GM18505 (cell line): ENCODE measurements around the gene SERPINB4.
"Not testable (repeated sequence)": the region's sequence is repeated elsewhere in the genome, so short reads cannot be mapped to it uniquely, and the experiment has no call there.

Experiments used
- ATAC-seq: cut with Tn5 transposase; IDR thresholded peaks from one replicate; pipeline ENCODE4 v1.9.1; 2021; ENCODE audit not compliant: unreplicated experiment
- POLR2A ChIP-seq: IDR thresholded peaks from 4 replicates; pipeline ENCODE4 v1.6.1; 2011; ENCODE audit warnings: borderline replicate concordance; ENCODE audit not compliant: insufficient read depth, insufficient read length; ENCODE audit errors: extremely low read depth

Gene SERPINB4

DNA sequence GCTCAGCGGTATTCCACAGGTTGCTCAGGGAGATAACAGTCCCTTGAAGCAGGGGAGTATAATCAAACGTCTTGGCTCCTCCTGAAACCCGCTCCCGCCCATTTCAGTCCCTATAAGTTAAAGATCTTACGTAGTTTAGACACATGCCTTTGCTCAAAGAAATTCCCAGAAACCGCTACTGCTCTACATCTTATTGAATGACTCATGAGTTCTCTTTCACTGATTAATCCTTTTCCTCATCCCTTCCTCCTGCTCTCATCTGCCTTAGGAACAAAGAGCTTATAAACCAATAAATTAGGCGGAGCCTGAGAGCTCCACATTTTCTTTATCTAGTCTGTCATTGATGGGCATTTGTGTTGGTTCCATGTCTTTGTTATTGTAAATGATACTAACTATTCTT is 4.2 kb upstream of the SERPINB4 start:
- no peak for TF ChIP-seq POLR2A
- no peak for ATAC-seq

DNA sequence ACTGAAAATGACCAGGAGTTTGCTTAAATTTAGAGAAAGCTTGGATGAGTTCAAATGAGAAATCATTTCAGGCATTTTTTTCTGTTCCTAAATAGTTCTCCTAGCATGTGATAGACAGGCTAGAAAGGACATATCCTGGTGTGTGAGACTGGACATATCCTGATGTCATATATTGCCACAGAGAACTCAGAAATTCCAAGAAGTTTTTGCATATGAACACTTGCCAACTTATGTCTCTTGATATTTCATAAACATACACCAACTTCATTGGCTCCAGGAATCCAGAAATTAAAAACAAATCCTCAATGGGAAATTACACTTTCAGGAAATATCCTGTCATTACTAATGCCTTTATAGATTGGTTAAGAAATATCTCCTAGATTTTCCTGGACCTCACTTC is 2.9 kb upstream of the SERPINB4 start:
- TF ChIP-seq POLR2A = no peak
- ATAC-seq = no peak

DNA sequence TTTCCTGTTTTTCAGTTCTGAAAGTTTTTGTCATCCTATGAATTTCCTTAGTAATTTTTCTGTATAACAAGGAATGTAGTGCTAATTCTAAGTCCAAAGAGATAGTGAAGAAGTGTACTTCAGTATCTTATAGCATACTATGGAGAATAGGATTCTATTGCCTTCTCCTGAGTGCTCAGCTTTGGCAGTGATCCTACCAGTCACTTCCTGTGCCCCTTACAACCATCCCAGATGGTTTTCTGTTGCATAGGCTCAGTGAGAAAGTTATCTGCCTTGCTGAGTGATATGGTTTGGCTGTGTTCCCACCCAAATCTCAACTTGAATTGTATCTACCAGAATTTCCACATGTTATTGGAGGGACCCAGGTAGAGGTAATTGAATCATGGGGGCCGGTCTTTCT is 638 bp upstream of the SERPINB4 start:
- ATAC-seq = not testable (repeated sequence)

DNA sequence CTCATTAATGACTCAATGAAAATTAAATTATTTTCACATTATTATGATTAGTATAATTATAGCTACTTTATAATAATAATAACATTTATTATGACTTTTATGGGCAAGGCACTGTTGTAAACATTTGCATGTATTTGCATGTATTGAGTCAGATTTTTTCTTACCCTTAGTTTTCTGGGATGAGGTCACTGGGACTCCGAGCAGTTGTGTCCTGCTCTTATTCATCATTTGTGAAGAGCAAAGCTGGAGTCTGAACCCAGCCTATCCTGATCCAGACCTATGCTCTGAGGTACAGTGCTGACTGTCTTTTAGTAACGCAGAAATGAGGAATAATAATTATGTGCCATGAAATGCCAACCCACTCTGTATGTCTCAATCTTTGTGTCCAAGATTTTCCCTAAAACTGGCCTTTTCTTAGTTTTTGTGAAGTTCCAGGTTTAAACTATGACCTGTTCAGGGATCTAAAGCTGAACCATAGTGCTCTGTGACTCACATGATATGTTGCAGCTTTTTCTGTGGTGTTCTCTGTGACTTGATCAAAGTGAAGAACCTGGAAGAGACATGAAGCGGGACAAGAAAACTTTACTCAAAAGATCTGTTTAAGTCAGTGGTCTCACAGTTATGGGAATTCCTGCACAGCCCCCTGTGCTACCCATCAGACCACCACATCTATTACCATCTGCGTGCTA is 1.2 kb downstream of the SERPINB4 start:
- ATAC-seq = not testable (repeated sequence)

DNA sequence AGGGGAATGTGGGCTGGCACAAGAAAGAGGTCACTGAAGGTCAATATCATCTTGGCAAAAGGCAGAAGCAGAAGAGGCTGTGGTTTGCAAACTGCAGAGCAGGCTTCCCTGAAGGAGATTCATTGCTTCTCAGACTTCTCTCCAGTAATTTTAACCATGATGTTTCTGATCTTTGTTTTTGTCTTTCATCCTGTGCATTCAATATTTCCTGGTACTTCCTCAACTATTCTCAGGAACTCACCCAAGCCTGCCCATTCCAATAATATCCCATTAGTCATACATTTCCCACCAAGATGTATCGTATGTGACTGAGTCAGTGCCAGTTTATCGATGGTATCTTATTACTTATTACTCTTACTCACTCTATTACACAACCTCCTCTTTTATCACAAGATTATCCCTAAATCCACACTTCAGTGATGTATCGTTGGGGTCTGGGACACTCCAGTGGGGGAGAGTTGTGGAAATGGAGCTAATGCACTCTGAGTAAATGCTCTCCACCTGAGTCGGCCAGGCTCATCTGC is 2.8 kb downstream of the SERPINB4 start:
- ATAC-seq = not testable (repeated sequence)

DNA sequence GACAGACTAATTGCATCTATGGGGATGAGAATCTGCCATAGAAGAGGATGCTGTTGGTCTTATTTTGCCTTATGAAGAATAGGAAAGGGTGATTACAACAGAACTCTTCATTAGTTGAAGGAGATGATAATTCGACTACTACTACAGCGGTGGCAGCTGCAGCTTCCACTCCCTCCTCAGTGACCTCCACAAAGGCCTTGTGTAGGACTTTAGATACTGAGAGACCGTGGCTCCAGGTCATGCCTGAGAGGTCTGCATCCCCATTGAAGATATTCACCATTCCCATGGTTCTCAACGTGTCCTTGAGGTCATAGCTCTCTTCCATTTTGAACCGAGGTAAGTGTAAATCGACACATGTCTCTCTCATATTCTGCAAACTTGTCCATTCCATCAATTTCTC is 6.4 kb downstream of the SERPINB4 start:
- ATAC-seq = no peak
- no peak for TF ChIP-seq POLR2A

DNA sequence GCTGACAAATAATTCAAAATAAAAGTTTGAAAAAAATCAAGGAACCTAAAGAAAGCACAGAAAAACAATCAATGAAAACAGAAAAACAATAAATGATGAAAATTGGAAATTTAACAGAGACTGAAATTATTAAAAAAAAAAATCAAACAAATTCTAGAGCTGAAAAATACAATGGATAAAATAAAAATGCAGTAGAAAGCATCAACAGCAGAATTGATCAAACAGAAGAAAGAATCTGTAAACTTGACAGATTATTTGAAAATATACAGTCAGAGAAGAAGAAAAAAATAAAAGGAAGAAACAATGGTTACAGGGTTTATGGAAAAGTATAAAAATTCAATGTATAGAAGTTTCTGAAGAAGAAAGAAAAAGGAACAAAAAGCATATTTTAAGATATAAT is 16.2 kb downstream of the SERPINB4 start:
- no peak for TF ChIP-seq POLR2A
- no peak for ATAC-seq

DNA sequence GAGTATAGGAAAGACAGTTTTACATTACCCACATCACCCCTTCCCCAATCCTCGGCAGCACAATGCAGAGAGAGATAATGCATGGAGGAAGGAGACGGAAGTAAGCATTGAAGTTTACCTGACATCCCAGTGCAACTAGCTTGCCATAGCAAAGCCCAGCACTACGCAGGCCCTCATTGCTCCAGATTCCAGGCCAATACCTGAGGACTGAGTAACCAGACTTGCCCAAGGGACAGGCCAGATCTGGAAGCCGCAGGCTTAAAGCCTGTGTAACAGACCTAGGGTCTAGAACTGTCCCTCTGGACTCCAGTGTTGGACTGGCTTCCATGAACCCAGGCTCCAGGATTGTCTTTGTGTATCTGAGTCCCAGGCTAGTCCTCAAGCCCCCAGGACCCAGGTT is 17.6 kb downstream of the SERPINB4 start:
- TF ChIP-seq POLR2A = no peak
- ATAC-seq = no peak

DNA sequence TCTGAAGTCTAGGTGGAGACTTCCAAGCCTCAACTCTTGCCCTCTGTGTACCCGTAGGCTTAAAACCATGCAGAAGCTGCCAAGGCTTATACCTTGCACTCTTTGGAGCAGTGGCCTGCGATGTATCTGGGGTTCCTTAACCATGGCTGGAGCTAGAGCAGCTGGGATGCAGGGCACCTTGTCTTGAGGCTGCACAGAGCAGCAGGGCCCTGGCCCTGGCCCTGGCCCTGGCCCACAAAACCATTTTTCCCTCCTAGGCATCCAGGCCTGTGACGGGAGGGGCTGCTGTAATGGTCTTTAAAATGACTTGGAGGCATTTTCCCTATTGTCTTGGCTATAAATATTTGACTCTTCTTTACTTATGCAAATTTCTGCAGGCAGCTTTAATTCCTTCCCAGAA is 19.2 kb downstream of the SERPINB4 start:
- TF ChIP-seq POLR2A = no peak
- ATAC-seq = no peak

DNA sequence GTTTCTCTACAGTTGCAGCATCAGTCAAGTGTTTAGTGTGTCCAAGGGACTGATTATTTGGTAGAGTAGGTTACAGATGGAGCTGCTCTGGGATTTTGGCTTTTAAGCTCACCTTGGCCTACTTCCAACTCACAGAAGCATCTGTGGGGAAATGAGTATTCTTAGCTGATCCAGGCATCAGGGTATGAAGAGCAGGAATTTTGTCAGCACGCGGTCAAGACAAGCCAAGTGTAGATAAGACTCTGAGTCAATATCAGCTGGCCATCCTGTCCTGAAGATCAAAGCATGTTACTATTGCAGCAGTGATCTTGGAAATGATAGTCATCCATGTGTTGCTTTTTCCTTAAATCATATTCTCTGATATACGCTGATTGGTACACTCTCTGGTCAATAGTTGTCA is 24.4 kb downstream of the SERPINB4 start:
- TF ChIP-seq POLR2A = no peak

DNA sequence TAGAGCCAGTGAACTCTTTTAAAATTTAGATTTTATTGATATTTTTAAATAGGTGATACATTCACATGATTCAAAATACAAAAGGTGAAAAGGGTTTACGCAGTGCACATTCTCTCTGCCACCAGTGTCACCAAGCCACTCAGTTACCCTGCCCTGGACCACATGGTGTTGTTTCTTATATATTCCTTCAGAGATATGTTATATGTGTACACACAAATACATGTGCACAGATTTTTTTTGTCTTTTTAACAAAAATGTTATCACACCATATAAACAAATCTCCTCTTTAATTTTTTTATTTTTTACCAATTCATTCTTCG is 26.2 kb downstream of the SERPINB4 start:
- no peak for ATAC-seq
- no peak for TF ChIP-seq POLR2A

More for the DNA sequence above, 24.4 kb downstream of the SERPINB4 start:
- ATAC-seq = no peak

DNA sequence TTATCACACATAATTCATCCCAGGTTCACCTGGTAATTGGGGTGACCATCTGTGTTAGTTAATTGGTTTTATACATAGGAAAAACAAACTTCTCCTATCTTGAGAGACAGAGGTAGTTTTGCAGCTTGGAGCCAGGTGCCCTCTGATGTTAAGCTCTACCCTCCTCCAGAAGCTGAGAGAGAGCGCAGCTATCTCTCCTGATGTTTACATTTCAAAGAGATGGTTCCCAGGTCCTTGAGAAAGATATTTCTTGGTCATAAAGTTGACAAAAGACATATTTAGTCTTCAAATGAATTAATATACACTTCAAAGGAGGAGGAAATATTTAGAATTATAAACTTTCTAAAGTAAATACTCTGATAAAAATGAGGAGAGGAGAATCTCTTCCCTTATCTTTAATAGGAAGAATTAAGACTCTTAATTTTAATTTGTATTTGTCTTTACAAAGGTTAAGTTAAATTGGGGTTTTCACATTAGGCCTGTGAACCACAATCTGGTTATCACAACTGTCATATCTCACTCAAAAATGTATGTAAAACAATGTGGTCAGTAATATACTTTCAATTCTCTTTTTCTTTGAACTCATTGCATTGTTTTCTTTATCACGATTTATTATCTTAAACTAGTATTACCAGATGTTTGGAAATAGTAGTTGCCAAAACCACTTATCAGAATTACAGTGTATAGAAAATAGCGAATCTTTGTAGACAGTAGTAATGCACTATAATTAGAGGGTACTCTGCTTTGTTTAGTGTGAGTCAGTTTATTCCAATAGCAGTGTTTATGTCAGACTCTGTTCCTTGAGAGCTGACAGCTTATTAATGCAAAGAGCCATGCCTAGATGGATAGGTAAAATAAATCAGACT is 26.8 kb downstream of the SERPINB4 start:
- peak; percentile 87 for ATAC-seq
- no peak for TF ChIP-seq POLR2A

DNA sequence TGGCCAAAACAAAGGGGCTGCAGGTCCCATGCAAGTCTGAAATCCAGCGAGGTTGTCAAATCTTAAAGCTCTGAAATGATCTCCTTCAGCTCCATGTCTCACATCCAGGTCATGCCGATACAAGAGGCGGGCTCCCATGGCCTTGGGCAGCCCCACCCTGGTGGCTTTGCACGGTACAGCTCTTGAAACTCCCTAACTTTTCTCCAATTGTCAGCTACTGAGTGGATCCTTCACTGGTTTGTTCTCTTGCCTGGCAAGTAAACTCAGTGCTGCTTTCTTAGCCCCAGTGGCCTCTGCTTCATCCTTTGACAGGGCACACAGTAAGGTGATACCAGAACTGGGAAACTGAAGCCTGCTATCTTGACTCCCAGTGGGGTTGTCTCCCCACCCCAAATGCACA is 30.6 kb downstream of the SERPINB4 start:
- no peak for TF ChIP-seq POLR2A
- no peak for ATAC-seq

DNA sequence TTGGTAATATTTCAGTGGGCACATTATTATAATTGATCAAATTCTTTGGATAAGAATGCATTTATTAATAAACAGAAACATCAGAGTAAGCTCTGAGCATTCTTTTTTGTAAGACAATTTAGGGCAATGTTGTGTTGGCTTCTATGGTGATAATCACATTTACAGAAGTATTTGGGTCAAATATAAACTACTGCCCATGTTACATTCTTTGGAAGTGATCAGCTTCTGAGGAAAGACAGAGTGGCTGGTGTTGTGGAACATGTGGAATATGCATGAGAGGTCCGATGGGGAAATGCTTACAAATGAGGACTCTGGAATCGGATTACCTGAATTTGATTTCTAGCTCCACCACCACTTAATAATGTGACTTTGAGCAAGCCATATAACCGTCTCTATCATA is 37.5 kb downstream of the SERPINB4 start:
- no peak for ATAC-seq
- TF ChIP-seq POLR2A = no peak
